Tibial nerve (tissue), 4 donors: ENCODE measurements around the gene XYLT1. TPM values are rescaled to one million over a fixed set of nuclear protein-coding genes. Genes with fewer than 3 reads are reported as not detected.
"Not testable (repeated sequence)": the region's sequence is repeated elsewhere in the genome, so short reads cannot be mapped to it uniquely, and the experiment has no call there.

Source experiments
- DNase-seq, 2 donors: peaks; one replicate each; pipeline ENCODE4 v3.0.0-alpha.2; 2019; ENCODE audit warnings: low spot score in 2 of 2
- H3K27ac ChIP-seq, 4 donors: fragments of 200-600 bp; sonication (generic) in 3 of 4; one replicate each; pipeline ENCODE4 v1.5.1; 2017 to 2019; ENCODE audit warnings: mild to moderate bottlenecking in 1 of 4
- H3K27me3 ChIP-seq, 2 donors: fragments of 200-600 bp; sonication (generic) in 1 of 2; one replicate each; pipeline versions ENCODE4 v1.5.1 to v1.6.0; 2017 to 2019
- H3K36me3 ChIP-seq, 3 donors: fragments of 200-600 bp; sonication (generic); one replicate each; pipeline ENCODE4 v1.5.1; 2018 to 2019
- H3K4me1 ChIP-seq, 4 donors: fragments of 200-600 bp; sonication (generic) in 3 of 4; one replicate each; pipeline ENCODE4 v1.5.1; 2017 to 2019
- H3K4me3 ChIP-seq, 4 donors: fragments of 200-600 bp; sonication (generic) in 3 of 4; one replicate each; pipeline ENCODE4 v1.5.1; 2017 to 2019; ENCODE audit warnings: mild to moderate bottlenecking in 1 of 4, moderate library complexity in 1 of 4
- H3K9me3 ChIP-seq, 4 donors: fragments of 200-600 bp; sonication (generic) in 3 of 4; one replicate each; pipeline ENCODE4 v1.5.1; 2017 to 2019
- CTCF ChIP-seq, 5 experiments: fragments of 200-600 bp in 3 of 5; fragments of 450-650 bp in 2 of 5; sonication (generic) in 3 of 5; IDR thresholded peaks; one replicate each; pipeline ENCODE4 v1.5.1; 2016 to 2019; ENCODE audit warnings: antibody characterized with exemption in 5 of 5, mild to moderate bottlenecking in 3 of 5, moderate library complexity in 2 of 5
- EP300 ChIP-seq, 2 donors: sonication (generic); formaldehyde crosslinking; IDR thresholded peaks; one replicate each; pipeline ENCODE4 v1.6.1; 2017; ENCODE audit warnings: antibody characterized with exemption in 2 of 2, mild to moderate bottlenecking in 1 of 2
- POLR2A ChIP-seq, 2 donors: fragments of 450-650 bp; IDR thresholded peaks; one replicate each; pipeline ENCODE4 v1.6.1; 2017; ENCODE audit warnings: antibody characterized with exemption in 2 of 2, mild to moderate bottlenecking in 2 of 2, moderate library complexity in 2 of 2
- WGBS, 2 donors: methylation state at CpG; one replicate each; pipeline ENCODE4 v1.1.5; 2018; 5-methylcytosine and 5-hydroxymethylcytosine counted together
- total RNA-seq, 4 donors: library from RNA; depleted of rRNA; stranded (reverse); fragments of >200 nt; gene quantifications; one replicate each; pipeline ENCODE4 v1.1.0, GENCODE V29; 2016

XYLT1 gene
- total RNA-seq, 4 donors from 2014 or later: 13.8 to 23.1 (median 14.8) TPM

GRCh38 chr16:17414421-17414820, 56.3 kb downstream of the XYLT1 start:
- Histone ChIP-seq H3K4me3 (no peak overlapping the region), H3K27ac (no peak overlapping the region), H3K36me3 (no peaks in the 10 kb centered on the region), H3K27me3 (no peaks in the 10 kb centered on the region), H3K9me3 (no peaks in the 10 kb centered on the region), H3K4me1 (peaks cover 0 to 33% (median 13%) of the 10 kb centered on the region in 4 donors)
- 60 to 72% methylated on average over 8 of the region's 8 CpGs for WGBS, 2 donors
- DNase-seq: no peak
- TF ChIP-seq POLR2A (IDR thresholded peaks at IDR 0.05) (no peak), EP300 (IDR thresholded peaks at IDR 0.05) (no peak)

GRCh38 chr16:17413508-17413907, 57.3 kb downstream of the XYLT1 start:
- 93 to 96% methylated on average over 4 of the region's 4 CpGs for WGBS, 2 donors
- H3K9me3 ChIP-seq: no peaks in the 10 kb centered on the region
- no peak for DNase-seq
- H3K36me3 ChIP-seq: no peaks in the 10 kb centered on the region
- H3K27ac ChIP-seq: no peak overlapping the region
- no peaks in the 10 kb centered on the region for H3K27me3 ChIP-seq
- H3K4me1 ChIP-seq: peaks cover 0 to 38% (median 18%) of the 10 kb centered on the region in 4 donors
- H3K4me3 ChIP-seq: no peak overlapping the region
- TF ChIP-seq EP300 (IDR thresholded peaks at IDR 0.05): no peak

- WGBS, 2 donors: 66 to 81% methylated on average over 5 of the region's 5 CpGs
- no peaks in the 10 kb centered on the region for H3K27me3 ChIP-seq
- peak overlapping the region in 1 of 4 donors; percentile 42 for H3K27ac ChIP-seq
- no peak for DNase-seq
- no peak overlapping the region for H3K4me3 ChIP-seq
- TF ChIP-seq CTCF (IDR thresholded peaks at IDR 0.05): no peak
- TF ChIP-seq POLR2A (IDR thresholded peaks at IDR 0.05): no peak
- no peak for TF ChIP-seq EP300 (IDR thresholded peaks at IDR 0.05)
- H3K9me3 ChIP-seq: no peaks in the 10 kb centered on the region
- H3K36me3 ChIP-seq: no peaks in the 10 kb centered on the region
- H3K4me1 ChIP-seq: peaks cover 0 to 38% (median 18%) of the 10 kb centered on the region in 4 donors
Measured at GRCh38 chr16:17412791-17413190, 58.0 kb downstream of the XYLT1 start.

- 59 to 75% methylated on average over 7 of the region's 7 CpGs for WGBS, 2 donors
- peaks cover 0 to 34% (median 14%) of the 10 kb centered on the region in 4 donors for H3K4me1 ChIP-seq
Measured at GRCh38 chr16:17412221-17412620, 58.5 kb downstream of the XYLT1 start.

DNA sequence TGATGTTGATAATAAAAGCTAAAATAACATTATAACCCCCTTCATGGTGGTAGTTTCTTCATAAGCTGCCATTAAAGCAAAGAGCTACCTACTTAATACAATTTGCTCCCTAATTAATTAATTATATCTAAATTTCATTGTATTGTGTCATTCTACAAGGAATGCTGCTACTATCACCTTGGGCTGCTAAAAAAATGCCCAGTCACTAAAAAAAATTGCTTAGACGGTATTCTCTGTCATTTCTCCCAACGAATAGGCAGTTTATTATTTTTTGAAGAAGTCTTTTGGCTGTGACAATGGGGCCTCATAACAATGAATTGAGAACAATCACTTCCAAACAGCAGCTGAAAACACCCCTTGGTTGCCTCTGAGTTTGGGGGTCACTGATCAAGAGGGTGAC, 59.5 kb downstream of the XYLT1 start:
- Histone ChIP-seq H3K36me3 (no peaks in the 10 kb centered on the region), H3K4me3 (no peak overlapping the region), H3K9me3 (no peaks in the 10 kb centered on the region), H3K27ac (no peak overlapping the region), H3K4me1 (peaks cover 0 to 34% (median 8%) of the 10 kb centered on the region in 4 donors), H3K27me3 (no peaks in the 10 kb centered on the region)
- WGBS, 2 donors: 59 to 81% methylated on average over 2 of the region's 2 CpGs
- no peak for TF ChIP-seq CTCF (IDR thresholded peaks at IDR 0.05)
- no peak for DNase-seq

More at GRCh38 chr16:17412221-17412620, 58.5 kb downstream of the XYLT1 start:
- Histone ChIP-seq H3K27ac (peak overlapping the region in 1 of 4 donors; percentile 42), H3K36me3 (no peaks in the 10 kb centered on the region), H3K27me3 (no peaks in the 10 kb centered on the region), H3K9me3 (no peaks in the 10 kb centered on the region), H3K4me3 (no peak overlapping the region)
- TF ChIP-seq EP300 (IDR thresholded peaks at IDR 0.05): no peak
- no peak for TF ChIP-seq CTCF (IDR thresholded peaks at IDR 0.05)
- TF ChIP-seq POLR2A (IDR thresholded peaks at IDR 0.05): no peak
- no peak for DNase-seq

GRCh38 chr16:17410316-17410715, 60.4 kb downstream of the XYLT1 start:
- 88 to 90% methylated on average over 6 of the region's 6 CpGs for WGBS, 2 donors
- peaks cover 0 to 38% (median 15%) of the 10 kb centered on the region in 4 donors for H3K4me1 ChIP-seq

GRCh38 chr16:17409894-17410293, 60.9 kb downstream of the XYLT1 start:
- TF ChIP-seq POLR2A (IDR thresholded peaks at IDR 0.05): no peak
- no peak for TF ChIP-seq EP300 (IDR thresholded peaks at IDR 0.05)
- TF ChIP-seq CTCF (IDR thresholded peaks at IDR 0.05): no peak
- H3K36me3 ChIP-seq: no peaks in the 10 kb centered on the region
- DNase-seq: no peak
- H3K4me1 ChIP-seq: peaks cover 0 to 43% (median 18%) of the 10 kb centered on the region in 4 donors
- 95% methylated on average over 3 of the region's 3 CpGs for WGBS, 2 donors
- no peaks in the 10 kb centered on the region for H3K9me3 ChIP-seq
- no peaks in the 10 kb centered on the region for H3K27me3 ChIP-seq
- H3K27ac ChIP-seq: peak overlapping the region in 1 of 4 donors; percentile 37
- no peak overlapping the region for H3K4me3 ChIP-seq

More at GRCh38 chr16:17410316-17410715, 60.4 kb downstream of the XYLT1 start:
- H3K27me3 ChIP-seq, H3K36me3 ChIP-seq, DNase-seq, H3K27ac ChIP-seq, H3K9me3 ChIP-seq, H3K4me3 ChIP-seq: not testable (repeated sequence)
